Endothelial cell (in vitro differentiated cells): ENCODE data around the gene BAZ2B. TPM values are rescaled to one million over a fixed set of nuclear protein-coding genes. Genes with fewer than 3 reads are reported as not detected.

Source experiments
- DNase-seq: peaks from one replicate; pipeline ENCODE4 v3.0.0; 2021; ENCODE audit warnings: low spot score
- H3K27ac Mint-ChIP-seq: one replicate; pipeline ENCODE4 v1.8.0; 2021; ENCODE audit warnings: mixed read lengths, inconsistent platforms; ENCODE audit not compliant: unreplicated experiment
- H3K27me3 Mint-ChIP-seq: one replicate; pipeline ENCODE4 v1.8.0; 2021; ENCODE audit warnings: mild to moderate bottlenecking, moderate library complexity, mixed read lengths, inconsistent platforms; ENCODE audit not compliant: unreplicated experiment
- H3K36me3 Mint-ChIP-seq: one replicate; pipeline ENCODE4 v1.8.0; 2021; ENCODE audit warnings: mild to moderate bottlenecking, low read depth, mixed read lengths, inconsistent platforms; ENCODE audit not compliant: unreplicated experiment
- H3K4me1 Mint-ChIP-seq: one replicate; pipeline ENCODE4 v1.8.0; 2021; ENCODE audit warnings: mild to moderate bottlenecking, mixed read lengths, inconsistent platforms; ENCODE audit not compliant: unreplicated experiment
- H3K4me3 Mint-ChIP-seq: one replicate; pipeline ENCODE4 v1.8.0; 2021; ENCODE audit warnings: mild to moderate bottlenecking, mixed read lengths, inconsistent platforms; ENCODE audit not compliant: unreplicated experiment
- H3K9me3 Mint-ChIP-seq: one replicate; pipeline ENCODE4 v1.8.0; 2021; ENCODE audit warnings: mixed read lengths, inconsistent platforms; ENCODE audit not compliant: unreplicated experiment
- CTCF ChIP-seq: fragments of 200-600 bp; sonication (generic); IDR thresholded peaks from one replicate; pipeline ENCODE4 v1.5.0; 2021; ENCODE audit warnings: antibody characterized with exemption; ENCODE audit not compliant: unreplicated experiment
- total RNA-seq: library from RNA; stranded (reverse); fragmentation: NEBNext Ultra II Directional; extraction: Animal tissue kit (Norgen Biotek cat#: 25700); gene quantifications from one replicate; pipeline ENCODE4 v1.2.1, GENCODE V29; 2021; ENCODE audit not compliant: unreplicated experiment

The BAZ2B gene
- total RNA-seq, 1 donor from 2014 or later, result 100 TPM

GRCh38 chr2:159459279-159459678 lies 157.1 kb downstream of the BAZ2B start:
- Mint-ChIP-seq H3K9me3 (no peaks in the 10 kb centered on the region), H3K36me3 (peaks cover 3% of the 10 kb centered on the region), H3K27me3 (peaks cover 4% of the 10 kb centered on the region), H3K4me1 (peaks cover 8% of the 10 kb centered on the region), H3K4me3 (no peak overlapping the region), H3K27ac (no peak overlapping the region)
- no peak for TF ChIP-seq CTCF
- no peak for DNase-seq

- Mint-ChIP-seq H3K4me3 (no peak overlapping the region), H3K27me3 (peaks cover 4% of the 10 kb centered on the region), H3K4me1 (peaks cover 8% of the 10 kb centered on the region), H3K9me3 (no peaks in the 10 kb centered on the region), H3K36me3 (no peaks in the 10 kb centered on the region), H3K27ac (peak overlapping the region; percentile 62)
- no peak for DNase-seq
- TF ChIP-seq CTCF, result no peak
Measured at GRCh38 chr2:159457589-159457988, 158.8 kb downstream of the BAZ2B start.

GRCh38 chr2:159456500-159457426 lies 159.6 kb downstream of the BAZ2B start:
- Mint-ChIP-seq H3K9me3 (no peaks in the 10 kb centered on the region), H3K27ac (no peak overlapping the region), H3K27me3 (peaks cover 4% of the 10 kb centered on the region), H3K4me3 (no peak overlapping the region), H3K36me3 (no peaks in the 10 kb centered on the region), H3K4me1 (peaks cover 8% of the 10 kb centered on the region)
- no peak for TF ChIP-seq CTCF
- DNase-seq, result no peak

- TF ChIP-seq CTCF, result no peak
- no peaks in the 10 kb centered on the region for H3K9me3 Mint-ChIP-seq
- H3K27ac Mint-ChIP-seq, result no peak overlapping the region
- peaks cover 8% of the 10 kb centered on the region for H3K4me1 Mint-ChIP-seq
- no peak for DNase-seq
- no peaks in the 10 kb centered on the region for H3K36me3 Mint-ChIP-seq
- H3K27me3 Mint-ChIP-seq, result peaks cover 4% of the 10 kb centered on the region
- no peak overlapping the region for H3K4me3 Mint-ChIP-seq
Measured at GRCh38 chr2:159455330-159455918, 160.9 kb downstream of the BAZ2B start.

GRCh38 chr2:159454185-159454584 lies 162.2 kb downstream of the BAZ2B start:
- Mint-ChIP-seq H3K27me3 (peaks cover 4% of the 10 kb centered on the region), H3K4me1 (peaks cover 12% of the 10 kb centered on the region), H3K36me3 (no peaks in the 10 kb centered on the region), H3K4me3 (no peak overlapping the region), H3K27ac (no peak overlapping the region), H3K9me3 (no peaks in the 10 kb centered on the region)
- TF ChIP-seq CTCF, result no peak
- no peak for DNase-seq
